Upper lobe of left lung (tissue), 6 donors: ENCODE measurements around the gene FTO. TPM values are rescaled to one million over a fixed set of nuclear protein-coding genes. Genes with fewer than 3 reads are reported as not detected.
A peak's percentile ranks its signal among the peaks of the same experiment; 100 is the strongest.

Experiments
- ATAC-seq, 2 donors: fragments of 200-7000 bp; cut with Tn5 transposase; one replicate each; pipeline ENCODE4 v1.9.1; 2022; ENCODE audit warnings: mild to moderate bottlenecking in 2 of 2, moderate library complexity in 2 of 2; ENCODE audit not compliant: low FRiP score in 2 of 2
- DNase-seq, 2 donors: peaks; one replicate each; pipeline ENCODE4 v3.0.0-alpha.2; 2019 to 2020
- H3K27ac ChIP-seq, 4 donors: fragments of 200-600 bp; sonication (generic); one replicate each; pipeline ENCODE4 v1.5.1; 2016 to 2019
- H3K27me3 ChIP-seq, 4 donors: fragments of 200-600 bp; sonication (generic); one replicate each; pipeline ENCODE4 v1.5.1; 2017 to 2019
- H3K36me3 ChIP-seq, 4 donors: fragments of 200-600 bp; sonication (generic); one replicate each; pipeline ENCODE4 v1.5.1; 2016 to 2019
- H3K4me1 ChIP-seq, 4 donors: fragments of 200-600 bp; sonication (generic); one replicate each; pipeline ENCODE4 v1.5.1; 2018 to 2019
- H3K4me3 ChIP-seq, 4 donors: fragments of 200-600 bp; sonication (generic); one replicate each; pipeline ENCODE4 v1.5.1; 2017 to 2019; ENCODE audit warnings: mild to moderate bottlenecking in 2 of 4, moderate library complexity in 1 of 4
- H3K9me3 ChIP-seq, 4 donors: fragments of 200-600 bp; sonication (generic); one replicate each; pipeline ENCODE4 v1.5.1; 2018 to 2019
- CTCF ChIP-seq, 6 experiments: fragments of 450-650 bp in 4 of 6; fragments of 200-600 bp in 2 of 6; sonication (generic) in 2 of 6; IDR thresholded peaks; one replicate each; pipeline ENCODE4 v1.5.1; 2016 to 2019; ENCODE audit warnings: antibody characterized with exemption in 6 of 6
- EP300 ChIP-seq, 4 donors: sonication (generic); formaldehyde crosslinking; IDR thresholded peaks; one replicate each; pipeline ENCODE4 v1.5.1; 2017; ENCODE audit warnings: antibody characterized with exemption in 4 of 4, control low read depth in 2 of 4
- POLR2A ChIP-seq, 4 donors: fragments of 450-650 bp; IDR thresholded peaks; one replicate each; pipeline ENCODE4 v1.5.1; 2016 to 2017; ENCODE audit warnings: antibody characterized with exemption in 4 of 4, mild to moderate bottlenecking in 2 of 4
- POLR2AphosphoS5 ChIP-seq, 2 donors: sonication (generic); formaldehyde crosslinking; IDR thresholded peaks; one replicate each; pipeline ENCODE4 v1.5.1; 2017; ENCODE audit warnings: antibody characterized with exemption in 2 of 2
- WGBS, 2 donors: methylation state at CpG; one replicate each; pipeline ENCODE4 v1.1.5; 2017 to 2018; 5-methylcytosine and 5-hydroxymethylcytosine counted together
- total RNA-seq, 6 donors: library from RNA; depleted of rRNA in 4 of 6; stranded (reverse); fragments of >200 nt in 4 of 6; gene quantifications; one replicate each; pipeline versions ENCODE4 v1.1.0 to v1.2.1, GENCODE V29; 2016 to 2021
- donor health status: DM: no; HTN: no; CAD: no; lungs with moderate emphysema.
- donor health status: DM: no; HTN: yes; CAD: no; lungs with severe emphysema.

Gene FTO
- total RNA-seq, 6 donors from 2014 or later = 62.9 to 114 (median 75.4) TPM

- no peak for TF ChIP-seq POLR2AphosphoS5 (IDR thresholded peaks at IDR 0.05)
- no peak for TF ChIP-seq EP300 (IDR thresholded peaks at IDR 0.05)
- no peak for TF ChIP-seq CTCF (IDR thresholded peaks at IDR 0.05)
- TF ChIP-seq POLR2A (IDR thresholded peaks at IDR 0.05) = no peak
- Histone ChIP-seq H3K4me1 (peaks cover 0 to 12% (median 4%) of the 10 kb centered on the region in 4 donors), H3K27me3 (no peaks in the 10 kb centered on the region), H3K36me3 (peaks cover 0 to 13% (median 9%) of the 10 kb centered on the region in 4 donors), H3K9me3 (no peaks in the 10 kb centered on the region), H3K27ac (no peak overlapping the region), H3K4me3 (no peak overlapping the region)
- ATAC-seq = peak in 1 of 2 donors; percentile 55
- 88 to 89% methylated on average over 4 of the region's 4 CpGs for WGBS, 2 donors
- no peak for DNase-seq
These were observed 118.1 kb downstream of the FTO start for GRCh38 chr16:53821957-53822625.

- H3K27me3 ChIP-seq = no peaks in the 10 kb centered on the region
- DNase-seq = no peak
- H3K4me1 ChIP-seq = peaks cover 0 to 12% (median 3%) of the 10 kb centered on the region in 4 donors
- peaks cover 0 to 13% (median 9%) of the 10 kb centered on the region in 4 donors for H3K36me3 ChIP-seq
- no peak overlapping the region for H3K4me3 ChIP-seq
- no peak overlapping the region for H3K27ac ChIP-seq
- ATAC-seq = peak in 1 of 2 donors; percentile 29
- 91 to 93% methylated on average over 7 of the region's 7 CpGs for WGBS, 2 donors
- H3K9me3 ChIP-seq = no peaks in the 10 kb centered on the region
- TF ChIP-seq POLR2A (IDR thresholded peaks at IDR 0.05) (no peak), EP300 (IDR thresholded peaks at IDR 0.05) (no peak), CTCF (IDR thresholded peaks at IDR 0.05) (no peak), POLR2AphosphoS5 (IDR thresholded peaks at IDR 0.05) (no peak)
These were observed 119.1 kb downstream of the FTO start for GRCh38 chr16:53822936-53823529.

DNA sequence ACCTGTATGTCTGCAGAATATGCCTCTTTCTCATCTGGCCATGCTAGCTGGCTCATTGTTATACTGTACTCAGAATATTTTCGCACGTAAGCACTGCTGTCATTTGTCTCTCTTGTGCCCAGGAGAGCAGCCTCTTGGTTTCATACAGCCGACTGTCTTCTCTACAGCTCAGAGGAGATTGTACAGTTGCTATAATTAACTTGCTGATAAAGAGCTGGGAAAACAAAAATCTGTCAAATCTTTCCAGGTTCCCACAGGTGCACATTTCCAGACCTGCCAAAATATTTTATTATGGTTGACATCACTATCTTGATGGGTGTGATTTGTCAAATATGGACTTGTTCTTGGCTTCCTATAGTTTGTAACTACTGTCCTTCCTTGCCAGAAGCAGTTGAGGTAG lies 122.7 kb downstream of the FTO start:
- Histone ChIP-seq H3K27me3 (no peaks in the 10 kb centered on the region), H3K36me3 (peaks cover 0 to 18% (median 11%) of the 10 kb centered on the region in 4 donors), H3K9me3 (no peaks in the 10 kb centered on the region), H3K27ac (no peak overlapping the region), H3K4me1 (peaks cover 0 to 12% (median 2%) of the 10 kb centered on the region in 4 donors), H3K4me3 (no peak overlapping the region)
- TF ChIP-seq POLR2AphosphoS5 (IDR thresholded peaks at IDR 0.05) (no peak), POLR2A (IDR thresholded peaks at IDR 0.05) (no peak), EP300 (IDR thresholded peaks at IDR 0.05) (no peak), CTCF (IDR thresholded peaks at IDR 0.05) (no peak)
- no peak for ATAC-seq
- WGBS, 2 donors = 57 to 74% methylated on average over 3 of the region's 3 CpGs
- no peak for DNase-seq

DNA sequence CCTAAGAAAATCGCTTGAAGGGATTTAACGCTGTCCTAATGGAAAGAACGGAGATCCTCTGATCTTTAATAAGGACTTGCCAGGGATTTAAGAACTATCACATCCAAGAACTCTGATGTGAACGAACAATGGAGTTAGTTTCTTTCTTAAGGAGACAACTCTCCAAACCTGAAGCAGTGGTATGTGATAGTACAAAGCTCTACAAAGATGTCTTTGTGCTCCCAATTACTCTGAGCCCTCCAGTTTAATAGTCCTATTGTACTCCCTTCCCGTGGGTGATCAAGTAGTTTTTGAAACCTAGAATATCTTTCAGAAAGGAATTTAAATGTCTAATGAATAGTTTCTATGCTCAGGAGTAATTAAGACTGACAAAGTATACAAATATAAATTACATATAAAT lies 123.8 kb downstream of the FTO start:
- no peak for ATAC-seq
- no peak for TF ChIP-seq EP300 (IDR thresholded peaks at IDR 0.05)
- TF ChIP-seq CTCF (IDR thresholded peaks at IDR 0.05) = no peak
- TF ChIP-seq POLR2A (IDR thresholded peaks at IDR 0.05) = no peak
- TF ChIP-seq POLR2AphosphoS5 (IDR thresholded peaks at IDR 0.05) = no peak
- H3K9me3 ChIP-seq = no peaks in the 10 kb centered on the region

More for the DNA sequence above, 123.8 kb downstream of the FTO start:
- no peak for DNase-seq
- Histone ChIP-seq H3K4me1 (peaks cover 0 to 5% (median 0%) of the 10 kb centered on the region in 4 donors), H3K27me3 (no peaks in the 10 kb centered on the region), H3K4me3 (no peak overlapping the region), H3K27ac (no peak overlapping the region), H3K36me3 (peaks cover 0 to 18% (median 11%) of the 10 kb centered on the region in 4 donors)
- 81 to 85% methylated on average over 5 of the region's 5 CpGs for WGBS, 2 donors
